ENCODE measurements around the gene SPIRE2. TPM values are rescaled to one million over a fixed set of nuclear protein-coding genes. Genes with fewer than 3 reads are reported as not detected.
"Not testable (repeated sequence)": the region's sequence is repeated elsewhere in the genome, so short reads cannot be mapped to it uniquely, and the experiment has no call there.

SPIRE2 gene
- total RNA-seq, 1 experiment from 2014 or later, result 2.1 TPM

DNA sequence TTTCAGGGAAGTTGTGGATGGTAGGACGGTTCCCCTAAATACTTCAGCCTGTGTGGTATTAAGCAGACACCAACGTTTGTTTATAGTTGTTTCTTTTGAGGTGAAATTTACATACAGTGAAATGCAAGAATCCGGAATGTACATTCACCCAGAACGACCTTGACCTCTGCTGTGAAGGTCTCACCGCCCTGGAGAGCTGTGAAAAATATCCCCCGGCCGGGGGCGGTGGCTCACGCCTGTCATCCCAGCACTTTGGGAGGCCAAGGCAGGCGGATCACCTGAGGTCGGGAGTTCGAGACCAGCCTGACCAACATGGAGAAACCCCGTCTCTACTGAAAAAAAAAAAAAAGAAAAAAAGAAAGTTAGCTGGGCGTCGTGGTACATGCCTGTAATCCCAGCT, 8.2 kb downstream of the SPIRE2 start:
- DNase-seq (ENCODE audit: low read depth), result not testable (repeated sequence)

DNA sequence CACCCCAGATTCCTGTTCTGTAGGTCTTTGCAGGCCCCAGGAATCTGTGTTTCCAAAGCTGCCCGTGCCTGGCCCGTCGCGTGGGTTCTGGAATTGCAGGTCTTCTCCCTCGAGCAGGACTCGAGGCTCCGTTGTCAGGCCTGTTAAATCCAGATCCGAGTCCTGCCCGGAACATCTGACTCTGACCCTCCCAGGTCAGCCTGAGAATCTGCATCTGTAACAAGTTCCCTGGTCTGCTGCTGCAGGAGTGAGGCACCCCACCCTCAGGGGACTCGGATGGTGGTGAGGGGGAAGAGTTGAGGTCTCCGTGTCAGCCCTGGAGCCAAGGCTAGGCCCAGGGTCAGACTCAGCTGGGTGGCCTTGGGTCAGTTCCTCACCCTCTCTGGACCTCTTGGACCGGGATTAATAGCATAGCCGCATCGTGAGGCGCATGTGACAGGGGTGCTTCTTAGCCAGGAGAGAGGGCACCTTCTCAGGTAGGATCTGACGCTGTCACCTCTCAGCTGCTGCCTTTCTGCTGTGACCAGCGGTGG, 8.8 kb downstream of the SPIRE2 start:
- DNase-seq (ENCODE audit: low read depth), result no peak

DNA sequence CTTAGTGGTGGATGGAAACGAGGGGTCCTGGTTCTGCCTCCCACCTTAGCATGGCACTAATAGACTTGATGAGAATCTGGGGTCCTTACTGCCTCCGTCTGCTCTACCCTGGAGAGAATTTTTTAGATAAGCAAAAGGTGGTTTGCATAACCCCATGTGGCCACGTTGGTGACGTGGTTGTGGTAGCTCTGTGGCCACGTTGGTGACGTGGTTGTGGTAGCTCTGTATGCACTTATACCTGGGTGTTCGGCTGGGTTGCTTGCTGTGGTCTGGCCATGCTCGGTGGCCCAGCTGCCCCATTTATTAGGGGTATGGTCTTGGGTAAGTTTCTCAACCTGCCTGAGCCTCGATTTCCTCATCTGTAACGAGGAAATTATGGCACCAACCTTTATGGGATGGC, 13.0 kb downstream of the SPIRE2 start:
- DNase-seq (ENCODE audit: low read depth), result no peak

DNA sequence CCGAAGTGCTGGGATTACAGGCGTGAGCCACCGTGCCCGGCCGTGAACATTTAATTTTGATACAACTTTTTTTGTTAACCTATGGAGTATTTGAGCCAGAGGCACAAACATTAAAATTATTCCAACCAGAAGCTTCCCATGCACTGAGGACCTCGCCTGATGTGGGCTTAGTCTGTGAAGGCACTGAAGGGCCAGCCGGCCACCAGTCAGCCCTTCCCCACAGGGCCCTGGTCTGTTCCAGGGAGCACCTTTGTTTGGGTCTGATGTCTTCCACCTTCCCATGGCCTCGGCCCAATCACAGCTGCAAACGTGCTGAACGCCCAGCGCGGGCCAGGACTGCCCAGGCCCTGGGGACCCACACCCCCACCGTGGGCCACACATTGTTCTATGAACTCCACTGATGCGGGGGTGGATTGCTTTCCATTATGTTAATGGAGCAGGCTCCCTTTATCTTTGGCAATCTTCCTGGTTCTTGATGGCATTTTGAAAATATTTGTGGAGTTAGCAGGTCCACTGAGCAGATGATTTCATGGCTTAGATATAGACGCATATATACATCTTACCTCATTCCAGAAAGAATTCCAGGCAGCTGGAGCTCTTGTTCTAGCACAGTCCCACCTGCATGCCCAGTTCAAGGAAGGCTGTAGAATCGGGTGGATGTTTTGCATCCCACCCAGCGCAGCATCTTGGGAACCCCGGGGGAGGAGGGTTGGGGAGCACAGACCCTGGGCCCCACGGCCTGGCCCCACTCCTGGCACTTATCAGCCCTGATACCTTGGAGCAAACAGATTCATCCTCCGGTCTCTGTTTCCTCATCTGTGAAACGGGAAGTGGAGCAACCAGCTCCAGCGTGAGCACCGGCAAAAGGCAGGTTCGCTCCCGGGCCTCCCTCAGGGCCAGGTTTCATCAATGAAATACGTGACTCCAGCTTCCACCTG, 14.5 kb downstream of the SPIRE2 start:
- DNase-seq (ENCODE audit: low read depth), result no peak

- DNase-seq (ENCODE audit: low read depth), result no peak
Observed at GRCh38 chr16:89843409-89844350, 15.4 kb downstream of the SPIRE2 start.

- DNase-seq (ENCODE audit: low read depth), result no peak
Observed at GRCh38 chr16:89844739-89845339, 16.6 kb downstream of the SPIRE2 start.

GRCh38 chr16:89845417-89845816, 17.1 kb downstream of the SPIRE2 start:
- DNase-seq (ENCODE audit: low read depth), result no peak

DNA sequence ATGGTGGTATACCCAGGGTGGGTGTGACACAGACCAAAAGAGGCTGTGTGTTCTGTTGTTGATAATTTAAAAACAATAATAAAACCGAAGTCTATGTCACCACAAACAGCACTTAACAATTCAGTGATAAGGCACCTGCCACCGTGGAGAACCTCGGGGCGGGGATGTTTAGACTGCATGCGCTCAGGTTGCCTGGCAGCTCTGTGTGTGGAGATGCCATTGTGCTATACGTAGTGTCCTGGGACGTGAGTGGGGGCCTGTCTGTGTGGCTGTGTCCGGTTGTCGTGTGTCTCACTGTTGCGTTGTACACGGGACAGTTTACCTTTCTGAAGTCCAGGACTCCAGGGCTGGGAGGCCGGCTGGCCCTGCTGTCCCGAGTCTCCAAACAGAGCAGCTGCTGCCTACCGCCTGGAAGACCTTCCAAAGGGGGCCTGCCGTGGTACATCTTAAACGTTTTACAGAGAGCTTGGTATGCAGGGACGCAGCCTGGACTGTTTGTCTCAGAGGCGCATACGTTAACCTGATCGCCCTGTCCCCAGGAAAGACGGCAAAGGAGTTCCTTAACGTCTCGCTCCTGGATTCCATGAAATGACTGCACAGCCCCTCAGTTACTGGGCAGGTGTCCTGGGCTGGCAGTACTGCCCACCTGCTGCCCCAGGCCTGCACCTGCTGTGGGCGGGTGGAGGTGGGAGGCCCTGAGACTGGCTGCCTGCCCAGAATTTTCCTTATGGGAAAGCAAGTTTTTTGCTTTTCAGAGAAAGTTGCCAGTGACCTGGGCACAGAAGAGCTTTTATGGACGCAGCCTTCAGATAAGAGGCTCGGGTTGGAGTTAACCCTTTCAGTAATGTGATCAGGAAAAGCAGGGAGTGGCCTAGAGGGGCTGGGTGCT, 19.0 kb downstream of the SPIRE2 start:
- no peak for DNase-seq (ENCODE audit: low read depth)

DNA sequence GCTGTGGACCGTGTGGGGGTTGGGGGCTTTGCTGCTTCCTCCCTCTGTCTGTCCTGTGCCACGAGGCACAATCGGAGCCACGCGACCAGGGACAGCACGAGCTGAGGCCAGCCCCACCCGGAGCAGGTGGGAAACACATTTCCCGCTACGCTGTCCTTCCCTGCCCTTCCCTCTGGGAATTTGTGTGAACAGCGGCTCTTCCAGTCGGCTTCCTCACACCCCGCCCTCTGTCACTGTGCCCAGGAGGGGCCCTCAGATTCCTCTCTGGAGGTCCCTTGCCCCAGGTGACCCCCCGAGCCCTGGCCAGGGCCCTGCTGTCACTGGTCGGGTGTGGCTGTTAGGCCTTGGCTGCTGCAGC, 19.6 kb downstream of the SPIRE2 start:
- no peak for DNase-seq (ENCODE audit: low read depth)

- DNase-seq (ENCODE audit: low read depth), result no peak
Observed at GRCh38 chr16:89848974-89849373, 20.7 kb downstream of the SPIRE2 start.

DNA sequence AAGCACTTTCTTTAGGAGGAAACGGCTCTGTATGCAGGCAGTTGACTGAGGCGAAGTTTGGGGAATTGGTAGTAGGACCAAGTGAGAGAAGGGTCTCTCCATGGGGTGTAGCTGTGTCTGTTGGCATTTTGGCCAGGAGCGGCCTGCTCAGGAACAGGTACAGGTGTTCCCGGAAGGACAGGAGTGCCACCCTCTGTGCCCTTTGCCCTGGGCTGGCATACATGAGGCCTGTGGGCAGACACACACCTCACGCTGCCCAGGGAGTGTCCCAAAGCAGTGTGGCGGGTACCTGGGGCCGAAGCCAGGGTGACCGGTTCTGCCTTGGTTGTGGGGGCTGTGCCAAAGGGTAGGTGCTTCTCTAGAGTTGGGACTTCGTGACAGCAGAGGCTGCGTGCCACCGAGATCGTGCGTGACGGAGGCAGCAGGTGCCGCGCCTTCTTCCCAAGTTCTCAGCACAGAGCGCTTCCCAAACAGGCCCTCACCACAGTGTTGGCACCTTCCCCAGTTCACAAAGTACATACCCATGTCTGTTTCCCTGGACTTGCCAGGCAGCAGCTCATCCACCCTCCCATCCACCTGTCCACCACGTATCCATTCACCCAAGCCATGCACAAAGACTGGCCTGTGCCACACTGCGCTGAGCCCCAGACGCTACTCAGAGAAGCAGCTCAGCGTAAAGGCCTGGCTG, 25.2 kb downstream of the SPIRE2 start:
- no peak for DNase-seq (ENCODE audit: low read depth)

DNA sequence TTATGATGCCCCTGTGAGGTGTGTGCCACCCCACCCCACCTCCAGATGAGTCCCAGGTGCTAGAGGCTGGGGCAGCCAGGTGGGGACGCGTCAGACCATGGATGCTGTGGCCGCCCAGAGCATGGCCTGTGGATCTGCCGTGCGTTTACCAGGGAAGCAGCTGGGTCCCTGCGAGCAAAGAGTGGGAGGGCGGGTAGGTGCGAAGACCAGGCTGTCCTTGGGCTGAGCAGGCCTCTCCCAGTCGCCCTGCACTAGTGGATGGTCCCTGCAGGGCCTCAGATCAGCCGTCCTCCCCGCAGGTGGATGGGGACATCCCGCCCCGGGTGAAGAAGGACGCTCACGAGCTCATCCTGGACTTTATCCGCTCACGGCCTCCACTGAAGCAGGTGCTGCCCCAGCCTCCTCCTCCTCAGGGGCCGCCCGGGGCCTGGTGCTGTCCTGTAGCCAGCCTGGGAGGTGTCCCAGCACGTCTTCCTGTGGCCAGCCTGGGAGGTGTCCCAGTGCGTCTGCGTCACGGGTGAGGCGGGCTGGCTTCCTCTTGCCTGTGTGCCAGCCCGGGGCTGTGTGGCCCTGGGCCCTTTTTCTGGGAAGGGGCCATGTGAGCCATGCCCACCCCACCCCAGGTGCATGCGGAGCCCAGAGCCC, 27.1 kb downstream of the SPIRE2 start:
- no peak for DNase-seq (ENCODE audit: low read depth)

DNA sequence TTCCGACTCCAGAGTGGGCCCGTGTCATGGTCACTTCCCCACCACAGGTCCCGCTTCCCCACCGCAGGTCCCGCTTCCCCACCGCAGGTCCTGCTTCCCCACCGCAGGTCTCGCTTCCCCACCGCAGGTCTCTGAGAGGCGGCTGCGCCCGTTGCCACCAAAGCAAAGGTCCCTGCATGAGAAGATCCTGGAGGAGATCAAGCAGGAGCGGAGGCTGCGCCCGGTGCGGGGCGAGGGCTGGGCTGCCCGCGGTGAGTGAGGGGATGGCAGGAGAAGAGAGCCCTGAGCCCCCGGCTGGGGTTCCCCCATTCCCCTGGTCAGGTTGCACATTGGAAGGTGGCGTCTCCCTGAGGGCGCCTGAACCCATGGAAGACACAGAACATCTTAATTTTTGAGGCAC, 27.7 kb downstream of the SPIRE2 start:
- no peak for DNase-seq (ENCODE audit: low read depth)

DNA sequence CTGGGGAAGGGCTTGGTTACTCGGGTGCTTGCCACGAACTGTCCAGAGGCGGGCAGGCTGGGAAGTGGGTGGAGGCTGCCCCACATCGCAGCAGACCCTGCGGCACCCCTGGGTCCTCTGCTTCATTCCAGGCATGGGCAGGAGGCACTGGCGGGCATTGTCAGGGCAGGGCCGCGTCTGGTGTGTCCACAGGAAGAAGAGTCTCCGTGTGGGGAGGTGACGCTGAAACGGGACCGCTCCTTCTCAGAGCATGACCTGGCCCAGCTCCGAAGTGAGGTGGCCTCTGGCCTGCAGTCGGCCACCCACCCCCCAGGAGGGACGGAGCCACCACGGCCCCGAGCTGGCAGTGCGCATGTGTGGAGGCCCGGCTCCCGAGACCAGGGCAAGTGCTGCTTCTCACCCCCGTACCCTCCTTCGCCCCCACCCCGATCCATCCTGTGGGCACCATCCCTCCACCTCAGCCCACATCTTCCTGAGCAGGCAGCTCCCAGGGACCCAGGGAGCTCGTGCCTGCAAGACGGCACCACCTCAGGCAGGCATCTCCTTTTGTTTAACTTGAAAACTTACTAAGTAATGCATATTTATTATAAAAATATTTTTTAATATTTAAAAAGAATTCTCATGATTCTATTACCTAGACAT, 30.8 kb downstream of the SPIRE2 start:
- no peak for DNase-seq (ENCODE audit: low read depth)

DNA sequence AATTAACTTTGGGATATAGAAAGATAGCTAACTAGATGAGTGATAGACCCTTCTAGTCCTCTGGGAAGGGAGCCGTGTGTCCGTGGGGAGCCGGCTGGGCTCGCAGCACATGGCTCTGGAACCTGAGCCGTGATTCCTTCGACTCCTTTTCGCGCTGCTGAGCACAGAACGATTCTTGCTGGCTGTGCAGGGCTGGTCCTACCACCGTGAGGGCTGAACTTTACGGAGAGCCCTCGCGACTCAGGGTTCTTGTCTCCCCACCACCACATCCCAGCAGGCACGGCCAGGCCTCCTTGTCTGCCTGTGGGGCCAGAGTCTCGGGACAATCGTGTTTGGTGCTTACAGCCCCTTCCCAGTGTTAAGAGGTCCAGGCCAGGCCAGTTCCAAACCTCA, 31.3 kb downstream of the SPIRE2 start:
- DNase-seq (ENCODE audit: low read depth), result no peak

DNA sequence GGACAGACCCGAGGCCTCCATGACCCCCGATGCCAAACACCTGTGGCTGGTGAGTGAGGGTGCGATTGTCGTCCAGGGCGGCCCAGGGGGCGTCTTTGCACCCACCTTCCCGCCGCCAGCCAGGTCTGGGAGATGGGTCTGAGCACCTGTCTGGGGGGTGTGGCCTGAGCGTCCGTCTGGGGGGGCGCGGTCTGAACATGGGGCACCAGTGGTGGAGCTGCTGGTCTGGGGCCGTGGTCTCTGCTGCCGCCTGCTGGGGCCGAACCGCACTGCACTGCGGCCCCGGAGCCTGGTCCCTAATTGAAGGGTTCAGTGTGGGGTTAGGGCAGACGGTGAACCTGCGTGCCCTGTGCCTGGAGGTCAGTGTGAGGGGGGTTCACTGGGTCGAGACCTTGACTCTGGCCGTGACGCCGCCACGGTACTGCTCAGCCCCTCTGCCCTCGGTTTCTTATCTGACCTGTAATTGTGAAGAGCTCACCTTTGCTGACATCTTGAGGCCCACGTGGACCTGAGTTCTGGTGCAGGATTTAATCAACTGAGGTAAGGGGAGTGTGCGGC, 32.6 kb downstream of the SPIRE2 start:
- peak; percentile 43 for DNase-seq (ENCODE audit: low read depth)

GRCh38 chr16:89861648-89862047, 33.4 kb downstream of the SPIRE2 start:
- DNase-seq (ENCODE audit: low read depth), result no peak

DNA sequence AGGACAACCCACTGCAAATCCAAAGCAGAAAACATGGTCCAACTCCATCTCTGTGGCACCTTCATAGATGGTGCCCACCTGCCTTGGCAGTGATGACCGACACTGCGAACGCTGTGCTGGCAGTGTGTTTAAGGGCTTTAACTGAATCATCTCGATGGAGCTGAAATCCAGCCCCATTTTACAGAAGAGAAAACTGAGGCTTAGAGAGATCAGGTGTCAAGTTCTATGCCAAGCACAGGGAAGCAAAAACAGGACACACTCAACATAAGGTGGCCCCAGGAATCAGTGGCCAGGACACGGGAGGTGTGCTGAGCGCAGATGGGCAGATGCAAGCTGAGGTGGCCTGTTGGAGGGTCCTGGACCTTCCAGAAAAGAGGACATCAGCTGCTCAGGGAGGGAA, 34.5 kb downstream of the SPIRE2 start:
- no peak for DNase-seq (ENCODE audit: low read depth)

Measured in HT1080 (cell line).